Uterus (tissue), 4 donors: ENCODE data around the gene SLC10A4. TPM values are rescaled to one million over a fixed set of nuclear protein-coding genes. Genes with fewer than 3 reads are reported as not detected.

Source experiments
- DNase-seq, 2 donors: peaks; one replicate each; pipeline ENCODE4 v3.0.0-alpha.2; 2019 to 2020
- H3K27ac ChIP-seq, 2 donors: fragments of 200-600 bp; sonication (generic); 1 replicate in 1 of 2; 2 replicates in 1 of 2; pipeline ENCODE4 v1.5.1; 2016 to 2018
- H3K27me3 ChIP-seq, 2 donors: fragments of 200-600 bp; sonication (generic); one replicate each; pipeline ENCODE4 v1.5.1; 2018 to 2019; ENCODE audit warnings: control low read depth in 1 of 2
- H3K36me3 ChIP-seq, 2 donors: fragments of 200-600 bp; sonication (generic); one replicate each; pipeline ENCODE4 v1.5.1; 2019; ENCODE audit warnings: control low read depth in 1 of 2
- H3K4me1 ChIP-seq, 2 donors: fragments of 200-600 bp; sonication (generic); one replicate each; pipeline ENCODE4 v1.5.1; 2018 to 2019; ENCODE audit warnings: control low read depth in 1 of 2
- H3K4me3 ChIP-seq, 2 donors: fragments of 200-600 bp; sonication (generic); 1 replicate in 1 of 2; 2 replicates in 1 of 2; pipeline ENCODE4 v1.5.1; 2018 to 2019; ENCODE audit warnings: mild to moderate bottlenecking in 1 of 2
- H3K9me3 ChIP-seq, 2 donors: fragments of 200-600 bp; sonication (generic); one replicate each; pipeline ENCODE4 v1.5.1; 2019; ENCODE audit warnings: control low read depth in 1 of 2
- POLR2A ChIP-seq, 2 donors: fragments of 450-650 bp; IDR thresholded peaks; one replicate each; pipeline ENCODE4 v1.6.1; 2016; ENCODE audit warnings: antibody characterized with exemption in 2 of 2, mild to moderate bottlenecking in 1 of 2, moderate library complexity in 1 of 2
- intact Hi-C: fragments of 100-400 bp; cut with DNase I; formaldehyde crosslinking; loops from one replicate; pipeline ENCODE4 v1.15.1; 2023; ENCODE audit warnings: low total_unique reads
- total RNA-seq, 4 donors: library from RNA; depleted of rRNA in 3 of 4; stranded (reverse); fragments of >200 nt in 3 of 4; gene quantifications; one replicate each; pipeline versions ENCODE4 v1.1.0 to v1.2.4, GENCODE V29; 2014 to 2023
- TF ChIP-seq, protein P1 (sequence below), 4 experiments: fragments of 200-600 bp in 2 of 4; fragments of 450-650 bp in 2 of 4; sonication (generic) in 2 of 4; IDR thresholded peaks; one replicate each; pipeline ENCODE4 v1.5.1; 2016 to 2019; ENCODE audit warnings: antibody characterized with exemption in 4 of 4, mild to moderate bottlenecking in 2 of 4, moderate library complexity in 1 of 4
- donor health status: DM: yes; HTN: yes; CAD: no.

Gene SLC10A4
- total RNA-seq, 4 donors from 2014 or later: 0.24 to 1.2 TPM; not detected in 2

DNA sequence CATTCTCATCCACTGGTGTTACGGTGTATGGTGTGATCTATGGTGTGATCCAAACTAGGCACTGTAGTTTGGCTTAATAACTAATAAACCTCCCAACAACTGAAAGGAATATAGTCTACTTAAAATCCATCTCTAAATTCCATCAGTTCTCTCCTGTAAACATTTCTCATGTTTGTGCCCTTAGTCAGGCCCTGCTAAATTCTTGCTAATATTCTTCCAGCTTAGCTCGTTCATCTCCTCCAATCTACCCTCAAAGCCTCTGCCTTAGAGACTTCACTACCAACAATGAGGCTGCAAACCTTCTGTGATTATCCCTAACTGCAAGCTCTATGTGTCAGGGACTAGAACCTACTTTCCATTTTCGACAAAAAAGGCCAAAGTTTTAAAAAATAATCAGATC lies 35.0 kb downstream of the SLC10A4 start:
- H3K27ac ChIP-seq: no peak overlapping the region
- intact Hi-C loops: no loop called here
- no peak for DNase-seq
- H3K36me3 ChIP-seq: no peaks in the 10 kb centered on the region
- H3K4me1 ChIP-seq: no peaks in the 10 kb centered on the region
- no peaks in the 10 kb centered on the region for H3K27me3 ChIP-seq
- H3K9me3 ChIP-seq: no peaks in the 10 kb centered on the region
- H3K4me3 ChIP-seq: no peak overlapping the region
- no peak for TF ChIP-seq POLR2A (IDR thresholded peaks at IDR 0.05)

DNA sequence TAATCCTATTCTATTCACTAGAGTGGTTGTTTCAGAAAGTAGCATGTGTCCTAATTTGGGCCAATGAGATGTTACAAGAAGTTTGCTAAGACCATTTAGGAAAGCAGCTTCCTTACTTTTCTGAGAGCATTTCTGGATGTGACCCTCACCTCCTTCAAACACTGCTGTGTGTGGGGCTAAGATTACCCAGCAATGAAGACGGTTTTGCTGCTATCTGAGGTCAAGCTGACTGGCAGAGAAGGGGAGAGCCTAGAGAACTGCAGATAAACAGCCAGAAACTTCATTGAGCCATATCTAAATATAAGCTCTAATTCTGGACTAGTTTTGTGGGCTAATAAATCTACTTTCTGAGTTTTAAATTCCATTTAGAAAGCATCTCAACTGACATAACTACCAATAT lies 43.3 kb downstream of the SLC10A4 start:
- Histone ChIP-seq H3K9me3 (no peaks in the 10 kb centered on the region), H3K36me3 (no peaks in the 10 kb centered on the region), H3K27ac (no peak overlapping the region), H3K4me1 (no peaks in the 10 kb centered on the region), H3K27me3 (no peaks in the 10 kb centered on the region), H3K4me3 (no peak overlapping the region)
- intact Hi-C loops: no loop called here
- TF ChIP-seq POLR2A (IDR thresholded peaks at IDR 0.05): no peak
- TF ChIP-seq, protein P1, sequence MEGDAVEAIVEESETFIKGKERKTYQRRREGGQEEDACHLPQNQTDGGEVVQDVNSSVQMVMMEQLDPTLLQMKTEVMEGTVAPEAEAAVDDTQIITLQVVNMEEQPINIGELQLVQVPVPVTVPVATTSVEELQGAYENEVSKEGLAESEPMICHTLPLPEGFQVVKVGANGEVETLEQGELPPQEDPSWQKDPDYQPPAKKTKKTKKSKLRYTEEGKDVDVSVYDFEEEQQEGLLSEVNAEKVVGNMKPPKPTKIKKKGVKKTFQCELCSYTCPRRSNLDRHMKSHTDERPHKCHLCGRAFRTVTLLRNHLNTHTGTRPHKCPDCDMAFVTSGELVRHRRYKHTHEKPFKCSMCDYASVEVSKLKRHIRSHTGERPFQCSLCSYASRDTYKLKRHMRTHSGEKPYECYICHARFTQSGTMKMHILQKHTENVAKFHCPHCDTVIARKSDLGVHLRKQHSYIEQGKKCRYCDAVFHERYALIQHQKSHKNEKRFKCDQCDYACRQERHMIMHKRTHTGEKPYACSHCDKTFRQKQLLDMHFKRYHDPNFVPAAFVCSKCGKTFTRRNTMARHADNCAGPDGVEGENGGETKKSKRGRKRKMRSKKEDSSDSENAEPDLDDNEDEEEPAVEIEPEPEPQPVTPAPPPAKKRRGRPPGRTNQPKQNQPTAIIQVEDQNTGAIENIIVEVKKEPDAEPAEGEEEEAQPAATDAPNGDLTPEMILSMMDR (IDR thresholded peaks at IDR 0.05): no peak
- DNase-seq: no peak

DNA sequence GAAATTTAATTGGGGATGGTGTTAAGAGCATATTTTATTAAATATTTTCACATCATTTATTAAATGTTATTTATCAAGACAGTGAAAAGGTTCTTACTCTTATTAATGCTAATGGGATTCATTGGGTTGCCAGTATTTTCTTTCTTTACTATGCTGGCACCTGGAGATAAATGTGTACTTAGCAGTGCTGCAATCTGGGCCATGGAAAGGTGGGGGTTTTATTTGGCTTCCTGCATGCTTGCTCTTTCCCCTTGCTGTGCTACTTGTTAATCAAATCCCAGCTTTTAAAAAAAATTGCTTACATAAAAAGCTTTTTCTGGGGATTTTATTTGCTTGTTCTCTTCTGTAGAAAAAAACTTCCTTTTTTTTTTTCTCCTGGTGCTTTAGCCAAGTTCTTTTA lies 55.2 kb downstream of the SLC10A4 start:
- Histone ChIP-seq H3K4me1 (no peaks in the 10 kb centered on the region), H3K9me3 (no peaks in the 10 kb centered on the region), H3K27ac (no peak overlapping the region), H3K36me3 (no peaks in the 10 kb centered on the region), H3K4me3 (no peak overlapping the region), H3K27me3 (no peaks in the 10 kb centered on the region)
- no peak for DNase-seq
- intact Hi-C loops: no loop called here
- TF ChIP-seq, protein P1 (IDR thresholded peaks at IDR 0.05): no peak
- TF ChIP-seq POLR2A (IDR thresholded peaks at IDR 0.05): no peak

Other genes starting within 250 kb of the SLC10A4 start
- gene TEC, start 213.5 kb upstream of the SLC10A4 start, total RNA-seq: 1 to 10 TPM in 3 of 4 donors, under 1 TPM in 1; under 0.01 to 6.8 (median 2.6) TPM
- gene SLAIN2, start 141.8 kb upstream of the SLC10A4 start, total RNA-seq: 100 to 1,000 TPM in 1 of 4 donors, 10 to 100 TPM in 3; 20.0 to 120 (median 62.0) TPM
- gene ZAR1, start 6.9 kb downstream of the SLC10A4 start, total RNA-seq: under 1 TPM in 1 of 4 donors, not detected in 3; 0.41 TPM